Activated naive CD4-positive, alpha-beta T cell treated with anti-CD3 and anti-CD28 coated beads, Interleukin-2, amount 50 U/mL, for 16 hours (primary cell): Measurements from ENCODE around the gene SUPT20H.

ENCODE experiments used
- DNase-seq: peaks from one replicate; pipeline ENCODE4 v3.0.0-alpha.2; 2020

SUPT20H gene

DNA sequence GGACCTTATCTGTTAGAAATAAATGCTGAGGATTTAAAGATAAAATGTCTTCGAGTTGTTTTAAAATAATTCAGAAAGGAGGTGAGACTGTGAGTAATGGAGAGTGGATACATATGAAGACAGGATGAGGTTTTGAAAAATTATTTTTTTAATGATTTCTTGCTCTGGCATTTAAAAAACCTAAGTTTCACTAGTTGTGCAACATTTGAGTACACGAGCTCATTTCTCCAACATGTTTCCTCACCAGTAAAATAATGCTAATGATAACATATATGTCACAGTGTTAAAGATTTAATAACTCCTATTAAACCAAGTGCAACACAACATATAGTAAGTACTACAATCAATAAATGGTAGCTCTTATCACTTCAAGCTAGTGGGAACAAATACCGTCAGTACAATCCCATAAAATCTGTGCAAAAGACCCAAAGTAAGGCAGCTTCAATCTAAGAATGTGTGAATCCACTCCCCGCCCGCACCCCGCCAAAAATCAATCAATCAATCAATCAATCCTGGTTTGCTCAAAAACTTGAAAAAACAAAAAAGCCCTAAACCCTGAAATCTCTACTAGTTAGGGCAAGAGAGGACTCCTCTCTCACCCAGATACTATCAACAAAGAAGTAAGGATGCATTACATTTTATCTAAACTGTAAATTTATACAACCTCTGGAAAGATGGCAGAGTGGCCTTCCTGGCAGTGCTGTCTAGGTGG, 61.6 kb downstream of the SUPT20H start:
- no peak for DNase-seq

DNA sequence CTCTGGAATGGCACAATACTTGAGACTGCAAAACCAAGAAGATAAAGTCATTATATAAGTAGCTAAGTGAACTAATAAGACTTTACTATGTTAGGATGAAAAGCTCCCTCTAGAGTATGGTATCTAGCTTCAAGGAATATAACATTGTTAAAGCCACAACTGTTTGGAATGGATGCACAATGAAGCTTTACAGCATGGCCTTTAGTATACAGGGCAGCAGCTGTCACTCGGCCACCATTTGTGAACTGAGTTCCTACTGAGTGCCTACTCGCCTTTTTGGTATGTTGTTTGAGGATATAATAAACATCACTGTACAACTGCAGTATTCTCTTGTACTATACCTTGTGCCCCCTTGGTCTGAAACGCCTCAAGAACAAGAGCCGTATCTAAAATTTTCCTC, 67.1 kb downstream of the SUPT20H start:
- no peak for DNase-seq

DNA sequence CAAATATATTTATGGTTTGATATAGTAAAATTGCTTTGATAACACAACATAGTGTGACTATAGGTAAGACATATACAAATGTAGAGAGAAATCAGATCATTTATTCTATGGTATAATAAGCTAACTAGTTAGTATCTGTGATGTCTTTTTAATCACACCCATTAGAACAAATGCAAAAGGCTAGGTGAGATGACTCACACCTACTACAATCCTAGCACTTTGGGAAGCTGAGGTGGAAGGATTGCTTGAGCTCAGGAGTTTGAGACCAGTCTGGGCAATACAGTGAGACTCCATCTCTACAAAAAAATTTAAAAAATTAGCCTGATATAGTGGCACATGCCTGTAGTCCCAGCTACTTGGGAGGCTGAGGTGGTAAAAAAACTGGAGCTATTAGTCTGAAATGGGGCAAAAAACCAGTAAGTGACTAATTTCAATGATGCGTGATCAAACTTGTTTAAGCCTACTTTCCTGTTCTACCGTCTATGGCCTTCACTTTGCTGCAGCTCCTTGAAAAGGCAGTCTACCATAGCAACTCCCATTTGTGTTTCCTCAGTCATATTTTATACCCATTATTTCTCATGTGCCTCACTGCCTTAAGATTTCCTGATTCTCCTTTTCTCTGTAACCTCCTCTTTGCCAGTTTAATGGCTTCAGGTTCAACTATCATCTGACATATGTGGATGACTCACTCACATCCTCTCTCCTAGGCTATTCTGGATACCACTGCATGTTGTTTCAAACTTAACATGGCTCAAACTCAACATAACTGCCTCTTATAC, 72.8 kb downstream of the SUPT20H start:
- DNase-seq: no peak

DNA sequence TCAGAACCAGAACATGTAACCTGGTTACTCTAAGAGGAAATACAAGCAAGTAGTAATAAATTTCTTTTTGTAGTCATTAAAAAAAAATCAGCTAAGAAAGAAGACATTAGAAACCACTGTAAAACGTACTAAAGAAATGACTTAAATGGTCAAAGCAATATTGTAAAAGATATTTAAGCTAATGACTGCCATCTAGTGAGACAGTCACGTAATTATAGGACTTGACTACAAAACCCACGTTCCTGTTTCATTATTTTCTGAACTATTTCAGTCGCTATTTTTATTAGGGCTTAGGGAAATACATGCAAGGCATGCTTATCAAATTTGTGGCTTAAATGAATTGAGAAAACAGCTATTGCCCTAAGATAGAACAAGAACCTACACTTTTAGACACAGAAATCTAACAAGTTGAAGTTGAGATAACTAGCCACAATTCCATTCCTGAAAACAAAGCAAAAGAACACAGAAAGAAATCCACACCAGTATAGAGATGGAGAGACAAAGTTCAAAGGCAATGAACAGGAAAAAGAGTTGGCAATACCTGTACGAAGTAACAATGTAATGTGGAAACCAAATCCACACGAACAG, 78.2 kb downstream of the SUPT20H start:
- DNase-seq: no peak

DNA sequence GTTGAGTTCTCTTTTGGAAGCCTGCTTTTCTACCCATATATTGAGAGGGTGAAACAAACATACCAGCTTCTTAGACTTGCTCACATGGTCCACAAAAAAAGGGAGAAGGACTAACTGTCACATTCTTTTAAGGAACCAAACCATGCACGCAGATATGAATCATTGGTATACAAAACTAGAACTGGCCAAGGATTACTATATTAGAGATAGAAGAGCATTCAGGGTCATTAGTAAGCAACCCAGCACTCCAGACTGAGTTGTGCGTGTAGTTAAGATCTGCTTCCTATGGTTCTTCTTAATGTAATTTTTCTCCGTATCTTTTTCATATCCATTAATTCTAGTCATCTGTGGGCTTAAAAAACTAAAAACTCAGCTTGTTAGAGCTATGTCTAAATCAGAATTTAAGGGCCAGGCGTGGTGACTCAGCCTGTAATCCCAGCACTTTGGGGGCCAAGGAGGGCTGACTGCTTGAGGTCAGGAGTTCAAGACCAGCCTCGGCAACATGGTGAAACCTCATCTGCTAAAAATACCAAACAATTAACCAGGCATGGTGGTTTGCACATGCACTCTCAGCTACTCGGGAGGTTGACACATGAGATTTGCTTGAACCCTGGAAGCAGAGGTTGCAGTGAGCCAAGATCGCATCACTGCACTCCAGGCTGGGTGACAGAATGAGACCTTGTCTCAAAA, 80.0 kb downstream of the SUPT20H start:
- DNase-seq: no peak

DNA sequence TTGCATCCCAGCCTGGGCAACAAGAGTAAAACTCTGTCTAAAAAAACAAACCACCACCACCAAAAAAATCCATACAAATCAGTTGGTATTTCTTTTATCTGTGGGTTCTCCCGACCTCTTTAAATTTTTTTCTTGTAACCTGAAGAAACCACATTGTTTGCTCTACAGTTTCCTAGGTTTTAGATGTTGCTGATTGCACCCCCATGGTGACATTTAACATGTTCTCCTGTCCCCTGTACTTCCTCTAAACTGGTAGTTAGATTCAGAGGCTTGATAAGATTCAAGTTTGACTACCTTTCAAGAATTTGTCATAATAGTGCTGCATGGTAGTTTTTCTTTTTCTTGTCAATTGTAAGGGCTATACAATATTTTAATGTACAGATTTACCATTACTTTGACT, 84.3 kb downstream of the SUPT20H start:
- DNase-seq: no peak

DNA sequence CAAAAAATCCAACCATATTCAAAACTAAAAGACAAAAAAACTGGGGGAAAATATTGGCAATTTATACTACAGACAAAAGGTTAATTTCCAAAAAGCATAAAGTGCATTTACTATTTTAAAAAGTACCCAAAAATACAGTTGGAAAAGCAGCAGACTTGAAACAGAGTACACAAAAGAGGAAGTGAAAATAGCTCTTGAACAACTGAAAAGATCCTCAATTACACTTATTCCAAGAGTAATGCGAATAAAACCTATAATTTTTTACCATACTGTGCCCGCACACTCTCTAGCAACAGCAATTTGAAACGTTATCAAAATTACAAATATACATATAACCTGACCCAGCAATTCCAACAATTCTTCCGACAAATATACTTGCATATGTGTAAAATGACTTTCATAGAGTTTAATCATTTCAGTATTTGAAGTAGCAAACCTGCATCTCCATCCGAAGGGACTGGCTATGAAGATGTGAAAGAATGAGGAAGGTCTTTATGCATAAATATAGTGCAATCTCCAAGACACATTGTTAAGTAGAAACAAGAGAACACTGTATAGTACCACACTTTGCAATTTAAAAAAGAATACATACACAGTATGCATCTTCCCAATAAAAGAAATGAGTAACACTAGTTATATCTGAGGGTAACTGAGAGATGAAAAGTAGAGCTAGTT, 85.7 kb downstream of the SUPT20H start:
- DNase-seq: no peak

DNA sequence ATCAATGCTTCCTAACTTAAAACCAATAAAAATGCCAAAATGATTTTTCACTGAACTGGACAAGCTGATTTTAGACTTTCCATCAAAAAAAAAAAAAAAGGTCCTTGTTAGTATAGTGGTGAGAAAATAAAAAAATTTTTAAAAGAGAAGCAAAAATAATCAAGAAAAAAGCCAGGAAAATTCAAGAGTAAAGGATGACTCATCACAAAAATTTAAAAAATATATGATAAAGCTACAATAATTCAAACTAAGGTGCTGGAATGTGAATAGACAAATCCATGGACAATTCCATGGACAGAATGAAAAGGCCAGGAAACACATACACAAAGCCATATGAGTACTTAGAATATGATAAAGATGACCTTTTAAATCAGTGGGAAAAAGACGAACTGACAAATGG, 86.5 kb downstream of the SUPT20H start:
- DNase-seq: no peak

DNA sequence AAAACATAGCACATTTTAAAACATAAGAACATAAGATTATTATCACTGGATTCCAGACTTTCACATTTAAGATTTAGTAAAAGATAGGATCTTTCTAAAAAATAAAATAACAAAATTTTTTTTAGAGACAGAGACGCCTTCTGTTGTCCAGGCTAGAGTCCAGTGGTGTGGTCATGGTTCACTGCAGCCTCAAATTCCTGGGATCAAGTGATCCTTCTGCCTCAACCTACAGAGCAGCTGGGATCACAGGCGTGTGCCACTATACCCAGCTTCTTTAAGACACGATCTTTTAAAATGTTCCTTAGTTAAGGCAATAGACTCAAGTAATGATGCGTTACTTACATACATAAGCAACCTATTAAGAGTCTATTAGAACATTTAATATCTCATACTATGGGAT, 93.1 kb downstream of the SUPT20H start:
- DNase-seq: no peak

DNA sequence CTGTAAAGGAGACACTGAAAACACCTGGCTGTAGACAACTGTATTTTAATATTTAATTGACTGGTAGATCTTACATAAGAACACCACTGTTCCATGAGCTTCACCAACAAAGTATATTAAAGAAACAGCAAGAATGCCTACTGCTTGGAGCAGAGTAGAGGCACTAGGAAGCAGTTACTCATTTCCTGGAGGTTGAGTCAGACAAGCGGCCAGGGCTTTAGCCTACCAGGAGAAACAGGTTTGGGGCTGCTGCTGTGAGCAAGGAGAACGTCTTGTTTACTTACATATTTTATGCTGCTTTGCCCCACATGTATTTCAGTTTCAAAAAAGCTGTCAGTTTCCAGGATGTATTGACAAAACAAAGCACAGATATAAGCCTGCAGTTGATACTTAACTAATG, 93.7 kb downstream of the SUPT20H start:
- no peak for DNase-seq

DNA sequence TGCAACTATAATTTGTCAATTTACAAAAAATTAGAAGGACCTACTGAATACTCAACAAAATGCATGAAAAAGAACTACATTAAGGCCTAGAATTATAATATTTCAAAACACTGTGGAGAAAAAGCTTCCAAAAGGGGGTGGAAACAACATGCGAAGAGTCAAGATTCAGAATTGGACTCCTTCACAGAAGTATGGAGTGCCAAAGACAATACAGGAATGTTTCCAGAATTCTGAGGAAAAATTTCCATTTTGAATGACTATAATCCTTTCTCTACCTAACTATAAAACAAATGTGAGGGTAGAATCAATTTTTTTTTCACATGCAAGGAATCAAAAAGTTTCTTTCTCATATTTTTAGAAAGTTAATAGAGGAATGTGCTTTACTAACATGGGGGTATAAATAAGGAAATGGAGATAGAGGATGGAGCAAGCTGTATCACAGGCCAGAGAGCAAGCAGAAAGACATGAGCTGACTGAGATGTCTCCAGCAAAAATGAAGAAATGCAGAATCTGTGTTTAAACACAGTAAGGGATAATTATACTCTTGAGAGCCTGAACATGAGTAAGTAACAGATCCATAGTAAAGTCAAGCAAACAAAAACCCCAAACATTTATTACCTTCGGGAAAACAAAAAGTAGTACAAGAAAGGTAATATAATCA, 99.9 kb downstream of the SUPT20H start:
- no peak for DNase-seq
